Measurements from ENCODE around the gene PTGS2.

The PTGS2 gene

GRCh38 chr1:186680245-186681061 lies at the start of gene PTGS2:
PTGS2 (minus strand) TSS chr1:186680423; CDS start chr1:186680290, 133 bp downstream.
- Histone ChIP-seq H3K4me3 (ENCODE audit: low read depth, low read length) (peak within 1 kb of the TSS; percentile 86), H3K27me3 (ENCODE audit: control insufficient read depth, insufficient read depth, low read length) (peaks cover 23% of the 10 kb centered on the region), H3K9me3 (ENCODE audit: control insufficient read depth, insufficient read depth, low read length) (no peaks in the 10 kb centered on the region), H3K27ac (ENCODE audit: low read depth, low read length) (peak within 1 kb of the TSS; percentile 54), H3K36me3 (ENCODE audit: control insufficient read depth, insufficient read depth, low read length) (no peaks in the 10 kb centered on the region), H3K9ac (ENCODE audit: low read depth, low read length) (peak within 1 kb of the TSS; percentile 76), H3K4me1 (ENCODE audit: control insufficient read depth, insufficient read depth, low read length) (peaks cover 7% of the 10 kb centered on the region; the same call in 1 of the 2 replicates)

- H3K27ac ChIP-seq (ENCODE audit: low read depth, low read length) = no peak overlapping the region
- no peaks in the 10 kb centered on the region for H3K36me3 ChIP-seq (ENCODE audit: control insufficient read depth, insufficient read depth, low read length)
- H3K9me3 ChIP-seq (ENCODE audit: control insufficient read depth, insufficient read depth, low read length) = no peaks in the 10 kb centered on the region
- no peaks in the 10 kb centered on the region for H3K4me1 ChIP-seq (ENCODE audit: control insufficient read depth, insufficient read depth, low read length)
- H3K27me3 ChIP-seq (ENCODE audit: control insufficient read depth, insufficient read depth, low read length) = no peaks in the 10 kb centered on the region
- H3K4me3 ChIP-seq (ENCODE audit: low read depth, low read length) = no peak overlapping the region
- H3K9ac ChIP-seq (ENCODE audit: low read depth, low read length) = no peak overlapping the region
Observed at GRCh38 chr1:186722711-186723309, 42.6 kb upstream of the PTGS2 start.

GRCh38 chr1:186717286-186717685 lies 37.1 kb upstream of the PTGS2 start:
- Histone ChIP-seq H3K4me3 (ENCODE audit: low read depth, low read length) (no peak overlapping the region), H3K27me3 (ENCODE audit: control insufficient read depth, insufficient read depth, low read length) (no peaks in the 10 kb centered on the region)

GRCh38 chr1:186715887-186716809 lies 35.9 kb upstream of the PTGS2 start:
- Histone ChIP-seq H3K36me3 (ENCODE audit: control insufficient read depth, insufficient read depth, low read length) (no peaks in the 10 kb centered on the region), H3K9me3 (ENCODE audit: control insufficient read depth, insufficient read depth, low read length) (no peaks in the 10 kb centered on the region), H3K4me1 (ENCODE audit: control insufficient read depth, insufficient read depth, low read length) (no peaks in the 10 kb centered on the region), H3K27ac (ENCODE audit: low read depth, low read length) (no peak overlapping the region), H3K9ac (ENCODE audit: low read depth, low read length) (no peak overlapping the region), H3K27me3 (ENCODE audit: control insufficient read depth, insufficient read depth, low read length) (no peaks in the 10 kb centered on the region), H3K4me3 (ENCODE audit: low read depth, low read length) (no peak overlapping the region)

More at GRCh38 chr1:186717286-186717685, 37.1 kb upstream of the PTGS2 start:
- H3K9me3 ChIP-seq (ENCODE audit: control insufficient read depth, insufficient read depth, low read length) = no peaks in the 10 kb centered on the region
- no peak overlapping the region for H3K27ac ChIP-seq (ENCODE audit: low read depth, low read length)
- H3K9ac ChIP-seq (ENCODE audit: low read depth, low read length) = no peak overlapping the region
- no peaks in the 10 kb centered on the region for H3K36me3 ChIP-seq (ENCODE audit: control insufficient read depth, insufficient read depth, low read length)
- H3K4me1 ChIP-seq (ENCODE audit: control insufficient read depth, insufficient read depth, low read length) = no peaks in the 10 kb centered on the region

GRCh38 chr1:186710696-186711095 lies 30.5 kb upstream of the PTGS2 start:
- Histone ChIP-seq H3K27ac (ENCODE audit: low read depth, low read length) (no peak overlapping the region), H3K4me3 (ENCODE audit: low read depth, low read length) (no peak overlapping the region), H3K4me1 (ENCODE audit: control insufficient read depth, insufficient read depth, low read length) (no peaks in the 10 kb centered on the region), H3K9ac (ENCODE audit: low read depth, low read length) (no peak overlapping the region), H3K36me3 (ENCODE audit: control insufficient read depth, insufficient read depth, low read length) (no peaks in the 10 kb centered on the region), H3K27me3 (ENCODE audit: control insufficient read depth, insufficient read depth, low read length) (no peaks in the 10 kb centered on the region), H3K9me3 (ENCODE audit: control insufficient read depth, insufficient read depth, low read length) (no peaks in the 10 kb centered on the region)

GRCh38 chr1:186708694-186709097 lies 28.5 kb upstream of the PTGS2 start:
- Histone ChIP-seq H3K9ac (ENCODE audit: low read depth, low read length) (no peak overlapping the region), H3K4me3 (ENCODE audit: low read depth, low read length) (no peak overlapping the region), H3K27me3 (ENCODE audit: control insufficient read depth, insufficient read depth, low read length) (no peaks in the 10 kb centered on the region), H3K9me3 (ENCODE audit: control insufficient read depth, insufficient read depth, low read length) (no peaks in the 10 kb centered on the region), H3K27ac (ENCODE audit: low read depth, low read length) (no peak overlapping the region), H3K4me1 (ENCODE audit: control insufficient read depth, insufficient read depth, low read length) (no peaks in the 10 kb centered on the region), H3K36me3 (ENCODE audit: control insufficient read depth, insufficient read depth, low read length) (no peaks in the 10 kb centered on the region)

- Histone ChIP-seq H3K4me1 (ENCODE audit: control insufficient read depth, insufficient read depth, low read length) (no peaks in the 10 kb centered on the region), H3K9me3 (ENCODE audit: control insufficient read depth, insufficient read depth, low read length) (no peaks in the 10 kb centered on the region), H3K9ac (ENCODE audit: low read depth, low read length) (no peak overlapping the region), H3K4me3 (ENCODE audit: low read depth, low read length) (no peak overlapping the region), H3K27me3 (ENCODE audit: control insufficient read depth, insufficient read depth, low read length) (no peaks in the 10 kb centered on the region), H3K36me3 (ENCODE audit: control insufficient read depth, insufficient read depth, low read length) (no peaks in the 10 kb centered on the region), H3K27ac (ENCODE audit: low read depth, low read length) (no peak overlapping the region)
Observed at GRCh38 chr1:186703209-186703766, 23.1 kb upstream of the PTGS2 start.

GRCh38 chr1:186700722-186701121 lies 20.5 kb upstream of the PTGS2 start:
- no peak overlapping the region for H3K27ac ChIP-seq (ENCODE audit: low read depth, low read length)
- H3K4me3 ChIP-seq (ENCODE audit: low read depth, low read length) = no peak overlapping the region
- H3K4me1 ChIP-seq (ENCODE audit: control insufficient read depth, insufficient read depth, low read length) = no peaks in the 10 kb centered on the region
- no peak overlapping the region for H3K9ac ChIP-seq (ENCODE audit: low read depth, low read length)
- H3K27me3 ChIP-seq (ENCODE audit: control insufficient read depth, insufficient read depth, low read length) = no peaks in the 10 kb centered on the region
- H3K36me3 ChIP-seq (ENCODE audit: control insufficient read depth, insufficient read depth, low read length) = no peaks in the 10 kb centered on the region
- H3K9me3 ChIP-seq (ENCODE audit: control insufficient read depth, insufficient read depth, low read length) = no peaks in the 10 kb centered on the region

GRCh38 chr1:186699519-186699918 lies 19.3 kb upstream of the PTGS2 start:
- Histone ChIP-seq H3K9ac (ENCODE audit: low read depth, low read length) (no peak overlapping the region), H3K9me3 (ENCODE audit: control insufficient read depth, insufficient read depth, low read length) (no peaks in the 10 kb centered on the region), H3K27ac (ENCODE audit: low read depth, low read length) (no peak overlapping the region), H3K27me3 (ENCODE audit: control insufficient read depth, insufficient read depth, low read length) (no peaks in the 10 kb centered on the region), H3K4me3 (ENCODE audit: low read depth, low read length) (no peak overlapping the region), H3K36me3 (ENCODE audit: control insufficient read depth, insufficient read depth, low read length) (no peaks in the 10 kb centered on the region), H3K4me1 (ENCODE audit: control insufficient read depth, insufficient read depth, low read length) (no peaks in the 10 kb centered on the region)

GRCh38 chr1:186689907-186690306 lies 9.7 kb upstream of the PTGS2 start:
- Histone ChIP-seq H3K27ac (ENCODE audit: low read depth, low read length) (no peak overlapping the region), H3K4me1 (ENCODE audit: control insufficient read depth, insufficient read depth, low read length) (no peaks in the 10 kb centered on the region), H3K27me3 (ENCODE audit: control insufficient read depth, insufficient read depth, low read length) (no peaks in the 10 kb centered on the region)

More at GRCh38 chr1:186689907-186690306, 9.7 kb upstream of the PTGS2 start:
- H3K36me3 ChIP-seq (ENCODE audit: control insufficient read depth, insufficient read depth, low read length) = no peaks in the 10 kb centered on the region
- no peak overlapping the region for H3K9ac ChIP-seq (ENCODE audit: low read depth, low read length)
- H3K9me3 ChIP-seq (ENCODE audit: control insufficient read depth, insufficient read depth, low read length) = no peaks in the 10 kb centered on the region
- H3K4me3 ChIP-seq (ENCODE audit: low read depth, low read length) = no peak overlapping the region

All from HUES48 (cell line).